GM12878 (cell line): ENCODE results near the gene ERP27. TPM values are rescaled to one million over a fixed set of nuclear protein-coding genes. Genes with fewer than 3 reads are reported as not detected.
A peak's percentile ranks its signal among the peaks of the same experiment; 100 is the strongest.

Experiments
- ATF7 ChIP-seq: fragments of 450-650 bp; IDR thresholded peaks from 2 replicates; pipeline ENCODE4 v1.6.1; 2016; ENCODE audit warnings: low read depth, mild to moderate bottlenecking
- BMI1 ChIP-seq: fragments of 450-650 bp; IDR thresholded peaks from 2 replicates; pipeline ENCODE4 v1.6.1; 2016; ENCODE audit warnings: mild to moderate bottlenecking, moderate library complexity, borderline replicate concordance
- CHD4 ChIP-seq: fragments of 200-600 bp; sonication (generic); IDR thresholded peaks from 2 replicates; pipeline ENCODE4 v1.6.1; 2016; ENCODE audit warnings: mild to moderate bottlenecking
- CREM ChIP-seq: IDR thresholded peaks from 2 replicates; pipeline ENCODE4 v1.6.1; 2014; ENCODE audit warnings: antibody characterized with exemption, low read depth
- EED ChIP-seq: sonication (generic); IDR thresholded peaks from 2 replicates; pipeline ENCODE4 v1.6.1; 2016; ENCODE audit warnings: antibody characterized with exemption, low read depth
- ETV6 ChIP-seq, 2 experiments: fragments of 450-650 bp in 1 of 2; IDR thresholded peaks in 1 of 2; conservative IDR thresholded peaks in 1 of 2; 2 replicates each; pipeline ENCODE4 v1.6.1; 2014; ENCODE audit warnings: antibody characterized with exemption in 1 of 2, borderline replicate concordance in 1 of 2, low read depth in 1 of 2, mild to moderate bottlenecking in 1 of 2, moderate library complexity in 1 of 2
- EZH2 ChIP-seq: IDR thresholded peaks from 2 replicates; pipeline ENCODE4 v1.6.1; 2012; ENCODE audit warnings: low read depth, mild to moderate bottlenecking, control low read depth, inconsistent platforms, low read length, borderline replicate concordance; ENCODE audit not compliant: control insufficient read depth
- FOXM1 ChIP-seq: IDR thresholded peaks from 2 replicates; pipeline ENCODE4 v1.6.1; 2012; ENCODE audit warnings: low read depth, mild to moderate bottlenecking, inconsistent platforms, low read length, moderate library complexity
- GABPA ChIP-seq: IDR thresholded peaks from 2 replicates; pipeline ENCODE4 v1.6.1; 2014; ENCODE audit warnings: antibody characterized with exemption, low read depth, mild to moderate bottlenecking, inconsistent platforms
- HDGF ChIP-seq: fragments of 450-650 bp; IDR thresholded peaks from 2 replicates; pipeline ENCODE4 v1.6.1; 2016; ENCODE audit warnings: antibody characterized with exemption
- JUND ChIP-seq: IDR thresholded peaks from 2 replicates; pipeline ENCODE4 v1.6.1; 2012; ENCODE audit warnings: low read depth, mild to moderate bottlenecking, low read length, improper control_type of control experiment, moderate library complexity
- NFYA ChIP-seq: IDR thresholded peaks from 2 replicates; pipeline ENCODE4 v1.6.1; 2011; ENCODE audit warnings: low read depth, mild to moderate bottlenecking, low read length, improper control_type of control experiment, borderline replicate concordance
- POLR2AphosphoS5 ChIP-seq: IDR thresholded peaks from 2 replicates; pipeline ENCODE4 v1.6.1; 2011; ENCODE audit warnings: mild to moderate bottlenecking, low read length, inconsistent platforms
- POU2F2 ChIP-seq: IDR thresholded peaks from 3 replicates; pipeline ENCODE4 v1.6.1; 2011; ENCODE audit warnings: low read depth, mild to moderate bottlenecking, low read length, borderline replicate concordance
- RELA ChIP-seq: fragments of 450-650 bp; IDR thresholded peaks from 2 replicates; pipeline ENCODE4 v1.8.0; 2014; ENCODE audit warnings: borderline replicate concordance; ENCODE audit not compliant: partially characterized antibody
- SIX5 ChIP-seq: IDR thresholded peaks from 2 replicates; pipeline ENCODE4 v1.6.1; 2011; ENCODE audit warnings: mild to moderate bottlenecking, low read depth, low read length, moderate library complexity; ENCODE audit not compliant: severe bottlenecking
- SPI1 ChIP-seq: IDR thresholded peaks from 2 replicates; pipeline ENCODE4 v1.6.1; 2011; ENCODE audit warnings: low read depth, mild to moderate bottlenecking, low read length, moderate library complexity, borderline replicate concordance; ENCODE audit not compliant: insufficient read depth
- ZZZ3 ChIP-seq: IDR thresholded peaks from 2 replicates; pipeline ENCODE4 v1.6.1; 2011; ENCODE audit warnings: low read depth; ENCODE audit not compliant: control insufficient read depth, insufficient read length
- polyA plus RNA-seq, 11 experiments: library from polyadenylated mRNA; depleted of rRNA in 4 of 11; unstranded in 6 of 11; stranded (reverse) in 5 of 11; fragments of >200 nt; fragmentation: Nextera tagmentation in 4 of 11; fragmentation: Illumina TruSeq in 1 of 11; extraction: Ambion mirVana in 4 of 11; extraction: Trizol in 1 of 11; gene quantifications; 1 replicate in 1 of 11; 2 replicates in 10 of 11; pipeline versions ENCODE4 v1.2.1 to v1.2.3, GENCODE V29; 2011 to 2016; ENCODE audit warnings: inconsistent platforms in 2 of 11, missing spikeins in 2 of 11, low read depth in 1 of 11
- total RNA-seq, 4 experiments: library from RNA; depleted of rRNA in 3 of 4; stranded (reverse); fragments of >200 nt in 3 of 4; fragmentation: Illumina TruSeq in 1 of 4; extraction: Trizol in 1 of 4; gene quantifications; 2 replicates each; pipeline versions ENCODE4 v1.2.1 to v1.2.3, GENCODE V29; 2013 to 2021
- TF ChIP-seq, protein P1 (sequence below), 3 experiments: IDR thresholded peaks in 2 of 3; conservative IDR thresholded peaks in 1 of 3; 2 replicates each; pipeline ENCODE4 v1.5.1; 2011; ENCODE audit warnings: low read depth in 3 of 3, low read length in 3 of 3, mild to moderate bottlenecking in 3 of 3, control low read depth in 2 of 3, moderate library complexity in 2 of 3, inconsistent platforms in 1 of 3, mixed read lengths in 1 of 3; ENCODE audit not compliant: control insufficient read depth in 2 of 3, insufficient read depth in 1 of 3; ENCODE audit errors: extremely low read depth in 1 of 3
- TF ChIP-seq, protein P2 (sequence below): fragments of 450-650 bp; IDR thresholded peaks from 2 replicates; pipeline ENCODE4 v1.6.1; 2017; ENCODE audit warnings: mild to moderate bottlenecking
- TF ChIP-seq, protein P3 (sequence below): fragments of 450-650 bp; formaldehyde crosslinking; IDR thresholded peaks from 2 replicates; pipeline ENCODE4 v1.4.0; 2020; ENCODE audit warnings: mild to moderate bottlenecking, moderate library complexity

The ERP27 gene
- total and polyA plus RNA-seq, 10 of the 15 experiments (the other 5 are each of a cell fraction or from before 2014, with no cell fraction given) = 0.91 to 2.4 (median 1.4) TPM

DNA sequence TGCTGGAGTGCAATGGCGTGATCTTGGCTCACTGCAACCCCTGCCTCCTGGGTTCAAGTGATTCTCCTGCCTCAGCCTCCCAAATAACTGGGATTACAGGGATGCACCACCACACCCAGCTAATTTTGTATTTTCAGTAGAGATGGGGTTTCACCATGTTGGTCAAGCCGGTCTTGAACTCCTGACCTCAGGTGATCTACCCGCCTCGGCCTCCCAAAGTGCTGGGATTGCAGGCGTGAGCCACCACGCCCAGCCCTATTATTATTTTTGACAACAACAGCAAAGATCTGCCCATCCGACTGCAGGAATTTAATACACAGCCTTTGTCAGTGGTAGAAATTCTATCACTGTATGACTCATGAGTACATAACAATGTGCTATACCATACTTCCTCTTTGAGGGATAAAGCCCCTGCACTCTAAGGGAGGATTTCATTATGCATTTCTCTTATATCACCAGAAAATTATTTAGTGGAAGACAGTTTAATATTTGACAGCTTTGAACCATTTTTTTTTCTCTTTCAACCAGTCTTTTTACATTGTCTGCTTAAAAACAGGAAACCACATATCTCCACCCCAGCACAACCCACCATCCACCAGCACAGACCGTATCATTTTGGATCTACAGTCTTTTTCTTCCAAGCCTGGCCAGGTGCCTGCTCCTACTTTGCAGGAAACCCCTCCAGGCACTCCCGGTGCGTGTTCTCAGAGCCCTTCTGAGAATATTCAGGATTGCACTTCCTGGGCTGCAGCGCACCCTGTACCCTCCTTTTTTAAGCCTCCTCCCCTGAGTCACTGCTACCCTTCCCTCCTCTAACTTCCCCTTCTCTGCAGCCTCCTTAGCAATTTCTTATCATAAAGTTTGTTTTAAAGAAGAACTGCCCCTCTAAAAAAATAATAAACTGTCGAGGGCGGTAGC is 22.5 kb upstream of the ERP27 start (continued):
- no peak for TF ChIP-seq RELA
- TF ChIP-seq EZH2 = no peak
- peak; percentile 42; the same call in 1 of the 2 replicates for TF ChIP-seq FOXM1
- TF ChIP-seq JUND = no peak
- TF ChIP-seq NFYA = no peak
- TF ChIP-seq ATF7 = no peak; the same call in 1 of the 2 replicates
- TF ChIP-seq SIX5 = no peak
- TF ChIP-seq GABPA = no peak; the same call in 1 of the 2 replicates
- TF ChIP-seq, protein P1, sequence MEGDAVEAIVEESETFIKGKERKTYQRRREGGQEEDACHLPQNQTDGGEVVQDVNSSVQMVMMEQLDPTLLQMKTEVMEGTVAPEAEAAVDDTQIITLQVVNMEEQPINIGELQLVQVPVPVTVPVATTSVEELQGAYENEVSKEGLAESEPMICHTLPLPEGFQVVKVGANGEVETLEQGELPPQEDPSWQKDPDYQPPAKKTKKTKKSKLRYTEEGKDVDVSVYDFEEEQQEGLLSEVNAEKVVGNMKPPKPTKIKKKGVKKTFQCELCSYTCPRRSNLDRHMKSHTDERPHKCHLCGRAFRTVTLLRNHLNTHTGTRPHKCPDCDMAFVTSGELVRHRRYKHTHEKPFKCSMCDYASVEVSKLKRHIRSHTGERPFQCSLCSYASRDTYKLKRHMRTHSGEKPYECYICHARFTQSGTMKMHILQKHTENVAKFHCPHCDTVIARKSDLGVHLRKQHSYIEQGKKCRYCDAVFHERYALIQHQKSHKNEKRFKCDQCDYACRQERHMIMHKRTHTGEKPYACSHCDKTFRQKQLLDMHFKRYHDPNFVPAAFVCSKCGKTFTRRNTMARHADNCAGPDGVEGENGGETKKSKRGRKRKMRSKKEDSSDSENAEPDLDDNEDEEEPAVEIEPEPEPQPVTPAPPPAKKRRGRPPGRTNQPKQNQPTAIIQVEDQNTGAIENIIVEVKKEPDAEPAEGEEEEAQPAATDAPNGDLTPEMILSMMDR (IDR thresholded peaks at IDR 0.05 in 2 of 3, conservative IDR thresholded peaks at IDR 0.05 in 1 of 3; ENCODE audit: control insufficient read depth in 2 of 3, extremely low read depth in 1 of 3, insufficient read depth in 1 of 3, low read depth in 3 of 3, low read length in 3 of 3) = no peak
- 0 out of 2 replicates have a peak, but pooled peaks have one; percentile 1 for TF ChIP-seq SPI1
- peak in 1 of 2 experiments; percentile 50; a peak in 1 of 4 replicates for TF ChIP-seq ETV6 (conservative IDR thresholded peaks at IDR 0.05 in 1 of 2, IDR thresholded peaks at IDR 0.05 in 1 of 2; ENCODE audit: borderline replicate concordance in 1 of 2, low read depth in 1 of 2)
- TF ChIP-seq BMI1 = 0 out of 2 replicates have a peak, but pooled peaks have one; percentile 43
- TF ChIP-seq POU2F2 = 0 out of 3 replicates have a peak, but pooled peaks have one; percentile 3
- TF ChIP-seq CHD4 = no peak
- no peak for TF ChIP-seq ZZZ3
- TF ChIP-seq, protein P2, sequence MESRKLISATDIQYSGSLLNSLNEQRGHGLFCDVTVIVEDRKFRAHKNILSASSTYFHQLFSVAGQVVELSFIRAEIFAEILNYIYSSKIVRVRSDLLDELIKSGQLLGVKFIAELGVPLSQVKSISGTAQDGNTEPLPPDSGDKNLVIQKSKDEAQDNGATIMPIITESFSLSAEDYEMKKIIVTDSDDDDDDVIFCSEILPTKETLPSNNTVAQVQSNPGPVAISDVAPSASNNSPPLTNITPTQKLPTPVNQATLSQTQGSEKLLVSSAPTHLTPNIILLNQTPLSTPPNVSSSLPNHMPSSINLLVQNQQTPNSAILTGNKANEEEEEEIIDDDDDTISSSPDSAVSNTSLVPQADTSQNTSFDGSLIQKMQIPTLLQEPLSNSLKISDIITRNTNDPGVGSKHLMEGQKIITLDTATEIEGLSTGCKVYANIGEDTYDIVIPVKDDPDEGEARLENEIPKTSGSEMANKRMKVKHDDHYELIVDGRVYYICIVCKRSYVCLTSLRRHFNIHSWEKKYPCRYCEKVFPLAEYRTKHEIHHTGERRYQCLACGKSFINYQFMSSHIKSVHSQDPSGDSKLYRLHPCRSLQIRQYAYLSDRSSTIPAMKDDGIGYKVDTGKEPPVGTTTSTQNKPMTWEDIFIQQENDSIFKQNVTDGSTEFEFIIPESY = no peak
- TF ChIP-seq EED = peak; percentile 5; the same call in 1 of the 2 replicates
- no peak for TF ChIP-seq CREM
- no peak for TF ChIP-seq HDGF
- TF ChIP-seq, protein P3, sequence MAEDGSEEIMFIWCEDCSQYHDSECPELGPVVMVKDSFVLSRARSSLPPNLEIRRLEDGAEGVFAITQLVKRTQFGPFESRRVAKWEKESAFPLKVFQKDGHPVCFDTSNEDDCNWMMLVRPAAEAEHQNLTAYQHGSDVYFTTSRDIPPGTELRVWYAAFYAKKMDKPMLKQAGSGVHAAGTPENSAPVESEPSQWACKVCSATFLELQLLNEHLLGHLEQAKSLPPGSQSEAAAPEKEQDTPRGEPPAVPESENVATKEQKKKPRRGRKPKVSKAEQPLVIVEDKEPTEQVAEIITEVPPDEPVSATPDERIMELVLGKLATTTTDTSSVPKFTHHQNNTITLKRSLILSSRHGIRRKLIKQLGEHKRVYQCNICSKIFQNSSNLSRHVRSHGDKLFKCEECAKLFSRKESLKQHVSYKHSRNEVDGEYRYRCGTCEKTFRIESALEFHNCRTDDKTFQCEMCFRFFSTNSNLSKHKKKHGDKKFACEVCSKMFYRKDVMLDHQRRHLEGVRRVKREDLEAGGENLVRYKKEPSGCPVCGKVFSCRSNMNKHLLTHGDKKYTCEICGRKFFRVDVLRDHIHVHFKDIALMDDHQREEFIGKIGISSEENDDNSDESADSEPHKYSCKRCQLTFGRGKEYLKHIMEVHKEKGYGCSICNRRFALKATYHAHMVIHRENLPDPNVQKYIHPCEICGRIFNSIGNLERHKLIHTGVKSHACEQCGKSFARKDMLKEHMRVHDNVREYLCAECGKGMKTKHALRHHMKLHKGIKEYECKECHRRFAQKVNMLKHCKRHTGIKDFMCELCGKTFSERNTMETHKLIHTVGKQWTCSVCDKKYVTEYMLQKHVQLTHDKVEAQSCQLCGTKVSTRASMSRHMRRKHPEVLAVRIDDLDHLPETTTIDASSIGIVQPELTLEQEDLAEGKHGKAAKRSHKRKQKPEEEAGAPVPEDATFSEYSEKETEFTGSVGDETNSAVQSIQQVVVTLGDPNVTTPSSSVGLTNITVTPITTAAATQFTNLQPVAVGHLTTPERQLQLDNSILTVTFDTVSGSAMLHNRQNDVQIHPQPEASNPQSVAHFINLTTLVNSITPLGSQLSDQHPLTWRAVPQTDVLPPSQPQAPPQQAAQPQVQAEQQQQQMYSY (CRISPR knock-in tag) = no peak
- TF ChIP-seq POLR2AphosphoS5 = 0 out of 2 replicates have a peak, but pooled peaks have one; percentile 9
